Panc1 (cell line): Measurements from ENCODE around the gene CTNNA1. TPM values are rescaled to one million over a fixed set of nuclear protein-coding genes. Genes with fewer than 3 reads are reported as not detected.

Experiments used
- ATAC-seq: fragments of 200-7000 bp; cut with Tn5 transposase; 2 replicates; pipeline ENCODE4 v1.9.1; 2020; ENCODE audit warnings: mild to moderate bottlenecking, moderate library complexity
- BruUV-seq: library from RNA; stranded (reverse); fragments of 400-500 nt; replicated peaks from 2 replicates; lab custom pipeline; 2021; lab: Mats Ljungman, UMichigan
- CTCF ChIA-PET: fragments of 300-600 bp; sonication (Branson Sonifier 250); formaldehyde crosslinking; loops from one replicate; lab custom pipeline; 2022; ENCODE audit warnings: antibody characterized with exemption; lab: Charles Lee
- POLR2A ChIA-PET: fragments of 300-600 bp; sonication (Branson Sonifier 250); formaldehyde crosslinking; loops from one replicate; lab custom pipeline; 2022; ENCODE audit warnings: antibody characterized with exemption; lab: Charles Lee
- DNase-seq: peaks from one replicate; pipeline ENCODE4 v3.0.0-alpha.2; 2010; ENCODE audit warnings: low read depth, low spot score
- H3K27ac ChIP-seq: 2 replicates; pipeline ENCODE4 v1.5.1; 2011; ENCODE audit warnings: mild to moderate bottlenecking, low read length, inconsistent platforms
- H3K27me3 ChIP-seq: fragments of 200-500 bp; sonication (Bioruptor generic); 2 replicates; pipeline ENCODE4 v1.6.0; 2014; ENCODE audit warnings: low read length, inconsistent platforms; ENCODE audit not compliant: control insufficient read depth, insufficient read depth
- H3K36me3 ChIP-seq: fragments of 200-500 bp; sonication (Bioruptor generic); 2 replicates; pipeline ENCODE4 v1.5.1; 2014; ENCODE audit warnings: inconsistent platforms, mild to moderate bottlenecking, low read length, moderate library complexity; ENCODE audit not compliant: control insufficient read depth, insufficient read depth
- H3K4me1 ChIP-seq: 2 replicates; pipeline ENCODE4 v1.5.1; 2011; ENCODE audit warnings: inconsistent platforms, mild to moderate bottlenecking, low read length, moderate library complexity; ENCODE audit not compliant: control insufficient read depth, insufficient read depth
- H3K4me3 ChIP-seq, 2 experiments: 2 replicates each; pipeline ENCODE4 v1.5.1; 2011 to 2012; ENCODE audit warnings: low read depth in 2 of 2, low read length in 2 of 2, mild to moderate bottlenecking in 2 of 2, inconsistent platforms in 1 of 2, moderate library complexity in 1 of 2
- H3K9me3 ChIP-seq: fragments of 200-500 bp; sonication (Bioruptor generic); 2 replicates; pipeline ENCODE4 v1.5.1; 2014; ENCODE audit warnings: low read depth, mild to moderate bottlenecking, inconsistent platforms, low read length, moderate library complexity; ENCODE audit not compliant: control insufficient read depth, insufficient read depth
- POLR2AphosphoS5 ChIP-seq: IDR thresholded peaks from 2 replicates; pipeline ENCODE4 v1.6.1; 2012; ENCODE audit warnings: mild to moderate bottlenecking, low read depth, low read length, moderate library complexity
- SIN3A ChIP-seq: IDR thresholded peaks from 2 replicates; pipeline ENCODE4 v1.6.1; 2012; ENCODE audit warnings: low read depth, mild to moderate bottlenecking, low read length, moderate library complexity, borderline replicate concordance; ENCODE audit not compliant: insufficient read depth
- TCF7L2 ChIP-seq: IDR thresholded peaks from 2 replicates; pipeline ENCODE4 v1.6.1; 2011; ENCODE audit warnings: mild to moderate bottlenecking, low read depth, low read length, inconsistent platforms
- in situ Hi-C: cut with HindIII; loops from 2 replicates; pipeline ENCODE4 v1.10.0; 2016; ENCODE audit warnings: low sequenced_read_pairs, low pct_unique_long_range_greater_than_20kb
- intact Hi-C: fragments of 100-400 bp; cut with micrococcal nuclease; formaldehyde crosslinking; loops from one replicate; pipeline ENCODE4 v1.10.0; 2022; ENCODE audit not compliant: unreplicated experiment
- total RNA-seq: library from RNA; stranded (reverse); gene quantifications from one replicate; pipeline ENCODE4 v1.2.1, GENCODE V29; 2021; ENCODE audit not compliant: unreplicated experiment
- TF ChIP-seq, protein P1 (sequence below): fragments of 450-650 bp; IDR thresholded peaks from 2 replicates; pipeline ENCODE4 v1.5.1; 2017; ENCODE audit warnings: mild to moderate bottlenecking
- TF ChIP-seq, protein P2 (sequence below), 2 experiments: IDR thresholded peaks; 2 replicates each; pipeline ENCODE4 v1.6.1; 2011 to 2012; ENCODE audit warnings: low read depth in 2 of 2, control low read depth in 1 of 2, low read length in 1 of 2, mild to moderate bottlenecking in 1 of 2, moderate library complexity in 1 of 2; ENCODE audit not compliant: insufficient read depth in 1 of 2

Gene CTNNA1
- total RNA-seq, 1 experiment from 2014 or later: 298 TPM

DNA sequence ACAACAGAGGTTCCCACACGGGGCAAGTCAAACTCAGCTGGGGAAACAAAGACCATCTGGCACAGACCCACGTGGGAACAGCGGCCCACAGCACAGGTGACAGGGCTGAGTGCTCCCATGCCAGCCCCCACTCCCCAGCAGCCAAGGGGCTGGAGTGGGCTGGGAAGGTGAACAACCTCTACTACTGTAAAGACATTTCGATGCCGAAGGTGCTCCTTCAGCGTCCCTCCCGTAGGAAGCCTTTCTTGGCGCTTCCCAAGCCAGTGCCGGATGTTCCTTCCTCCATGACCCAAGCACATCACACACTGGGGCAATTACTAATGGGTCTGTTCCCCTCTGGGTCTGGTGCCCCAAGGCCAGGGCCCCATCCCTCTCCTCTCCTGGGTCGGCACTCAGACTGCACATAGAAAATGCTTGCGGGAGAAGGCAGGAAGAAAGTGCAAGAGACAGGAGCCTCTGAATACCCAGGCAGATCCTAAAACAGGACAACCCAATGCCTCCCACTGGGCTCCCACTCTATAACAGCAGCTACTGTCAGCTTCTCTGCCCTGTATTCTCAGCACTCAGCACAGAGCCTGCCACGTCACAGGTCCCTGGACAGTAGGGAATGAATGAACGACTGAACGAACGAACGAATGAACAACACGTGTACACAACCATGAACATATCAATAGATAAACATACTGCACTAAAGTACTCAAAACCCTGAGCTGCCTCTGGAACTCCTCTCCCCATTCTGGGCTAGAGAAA lies 198.9 kb downstream of the CTNNA1 start:
- intact Hi-C loops: no loop called here
- ATAC-seq (no peak), DNase-seq (no peak)
- H3K4me3 ChIP-seq: no peak overlapping the region
- in situ Hi-C loops: no loop called here
- no peaks in the 10 kb centered on the region for H3K27me3 ChIP-seq
- no peaks in the 10 kb centered on the region for H3K4me1 ChIP-seq
- H3K27ac ChIP-seq: no peak overlapping the region
- TF ChIP-seq, protein P1, sequence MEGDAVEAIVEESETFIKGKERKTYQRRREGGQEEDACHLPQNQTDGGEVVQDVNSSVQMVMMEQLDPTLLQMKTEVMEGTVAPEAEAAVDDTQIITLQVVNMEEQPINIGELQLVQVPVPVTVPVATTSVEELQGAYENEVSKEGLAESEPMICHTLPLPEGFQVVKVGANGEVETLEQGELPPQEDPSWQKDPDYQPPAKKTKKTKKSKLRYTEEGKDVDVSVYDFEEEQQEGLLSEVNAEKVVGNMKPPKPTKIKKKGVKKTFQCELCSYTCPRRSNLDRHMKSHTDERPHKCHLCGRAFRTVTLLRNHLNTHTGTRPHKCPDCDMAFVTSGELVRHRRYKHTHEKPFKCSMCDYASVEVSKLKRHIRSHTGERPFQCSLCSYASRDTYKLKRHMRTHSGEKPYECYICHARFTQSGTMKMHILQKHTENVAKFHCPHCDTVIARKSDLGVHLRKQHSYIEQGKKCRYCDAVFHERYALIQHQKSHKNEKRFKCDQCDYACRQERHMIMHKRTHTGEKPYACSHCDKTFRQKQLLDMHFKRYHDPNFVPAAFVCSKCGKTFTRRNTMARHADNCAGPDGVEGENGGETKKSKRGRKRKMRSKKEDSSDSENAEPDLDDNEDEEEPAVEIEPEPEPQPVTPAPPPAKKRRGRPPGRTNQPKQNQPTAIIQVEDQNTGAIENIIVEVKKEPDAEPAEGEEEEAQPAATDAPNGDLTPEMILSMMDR: no peak
- no peak for TF ChIP-seq SIN3A
- TF ChIP-seq POLR2AphosphoS5: no peak
- TF ChIP-seq, protein P2, sequence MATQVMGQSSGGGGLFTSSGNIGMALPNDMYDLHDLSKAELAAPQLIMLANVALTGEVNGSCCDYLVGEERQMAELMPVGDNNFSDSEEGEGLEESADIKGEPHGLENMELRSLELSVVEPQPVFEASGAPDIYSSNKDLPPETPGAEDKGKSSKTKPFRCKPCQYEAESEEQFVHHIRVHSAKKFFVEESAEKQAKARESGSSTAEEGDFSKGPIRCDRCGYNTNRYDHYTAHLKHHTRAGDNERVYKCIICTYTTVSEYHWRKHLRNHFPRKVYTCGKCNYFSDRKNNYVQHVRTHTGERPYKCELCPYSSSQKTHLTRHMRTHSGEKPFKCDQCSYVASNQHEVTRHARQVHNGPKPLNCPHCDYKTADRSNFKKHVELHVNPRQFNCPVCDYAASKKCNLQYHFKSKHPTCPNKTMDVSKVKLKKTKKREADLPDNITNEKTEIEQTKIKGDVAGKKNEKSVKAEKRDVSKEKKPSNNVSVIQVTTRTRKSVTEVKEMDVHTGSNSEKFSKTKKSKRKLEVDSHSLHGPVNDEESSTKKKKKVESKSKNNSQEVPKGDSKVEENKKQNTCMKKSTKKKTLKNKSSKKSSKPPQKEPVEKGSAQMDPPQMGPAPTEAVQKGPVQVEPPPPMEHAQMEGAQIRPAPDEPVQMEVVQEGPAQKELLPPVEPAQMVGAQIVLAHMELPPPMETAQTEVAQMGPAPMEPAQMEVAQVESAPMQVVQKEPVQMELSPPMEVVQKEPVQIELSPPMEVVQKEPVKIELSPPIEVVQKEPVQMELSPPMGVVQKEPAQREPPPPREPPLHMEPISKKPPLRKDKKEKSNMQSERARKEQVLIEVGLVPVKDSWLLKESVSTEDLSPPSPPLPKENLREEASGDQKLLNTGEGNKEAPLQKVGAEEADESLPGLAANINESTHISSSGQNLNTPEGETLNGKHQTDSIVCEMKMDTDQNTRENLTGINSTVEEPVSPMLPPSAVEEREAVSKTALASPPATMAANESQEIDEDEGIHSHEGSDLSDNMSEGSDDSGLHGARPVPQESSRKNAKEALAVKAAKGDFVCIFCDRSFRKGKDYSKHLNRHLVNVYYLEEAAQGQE (IDR thresholded peaks at IDR 0.05; ENCODE audit: insufficient read depth in 1 of 2, low read depth in 2 of 2, low read length in 1 of 2): no peak
- TF ChIP-seq TCF7L2: no peak
- CTCF ChIA-PET: no interaction called here
- BruUV-seq: no TSS peak
- H3K36me3 ChIP-seq: no peaks in the 10 kb centered on the region
- no peaks in the 10 kb centered on the region for H3K9me3 ChIP-seq
- POLR2A ChIA-PET: no interaction called here

DNA sequence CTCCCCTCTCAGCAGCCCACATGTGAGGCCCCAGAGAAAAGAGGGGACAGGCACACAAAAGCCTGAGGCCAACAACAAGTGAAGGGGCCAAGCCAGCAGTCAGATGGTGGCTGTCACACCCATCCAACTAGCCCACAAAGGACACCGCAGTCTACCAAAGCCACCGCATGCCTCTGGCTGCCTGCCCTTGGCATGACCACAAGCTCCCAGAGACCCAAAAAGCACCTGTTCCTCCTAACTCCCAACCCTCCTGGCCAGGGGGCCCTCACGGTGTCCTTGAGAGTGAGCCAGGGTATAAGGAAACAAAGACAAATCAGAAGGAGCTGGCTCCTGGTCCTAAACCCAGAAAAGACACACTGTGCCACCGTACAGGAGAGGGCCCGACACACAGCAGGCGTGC lies 199.7 kb downstream of the CTNNA1 start:
- CTCF ChIA-PET: no interaction called here

More for the DNA sequence above, 199.7 kb downstream of the CTNNA1 start:
- in situ Hi-C loops: no loop called here
- ATAC-seq (no peak), DNase-seq (no peak)
- H3K4me1 ChIP-seq: no peaks in the 10 kb centered on the region
- TF ChIP-seq, protein P2 (IDR thresholded peaks at IDR 0.05; ENCODE audit: insufficient read depth in 1 of 2, low read depth in 2 of 2, low read length in 1 of 2): no peak
- no peak for TF ChIP-seq POLR2AphosphoS5
- no peak for TF ChIP-seq SIN3A
- TF ChIP-seq, protein P1: no peak
- TF ChIP-seq TCF7L2: no peak
- H3K36me3 ChIP-seq: no peaks in the 10 kb centered on the region
- no TSS peak for BruUV-seq
- H3K4me3 ChIP-seq: no peak overlapping the region
- no peak overlapping the region for H3K27ac ChIP-seq
- H3K27me3 ChIP-seq: no peaks in the 10 kb centered on the region
- POLR2A ChIA-PET: no interaction called here
- intact Hi-C loops: no loop called here
- H3K9me3 ChIP-seq: no peaks in the 10 kb centered on the region
